CD4-positive, alpha-beta T cell treated with Interferon gamma for 1 hour (primary cell): ENCODE data around the gene WFIKKN1.

ENCODE experiments used
- DNase-seq: peaks from one replicate; pipeline ENCODE4 v3.0.0-alpha.2; 2020

The WFIKKN1 gene

GRCh38 chr16:630815-631405, at the start of gene WFIKKN1:
Gene WFIKKN1 (plus strand): TSS chr16:630985. CDS start chr16:631254, 269 bp downstream.
- DNase-seq: no peak

- DNase-seq: no peak
Measured at GRCh38 chr16:582218-582613, 48.6 kb upstream of the WFIKKN1 start.

- no peak for DNase-seq
Measured at GRCh38 chr16:582614-583331, 48.0 kb upstream of the WFIKKN1 start.

GRCh38 chr16:583470-583814, 47.3 kb upstream of the WFIKKN1 start:
- no peak for DNase-seq

GRCh38 chr16:583815-584591, 46.8 kb upstream of the WFIKKN1 start:
- no peak for DNase-seq

GRCh38 chr16:585351-585750, 45.4 kb upstream of the WFIKKN1 start:
- no peak for DNase-seq

- DNase-seq: no peak
Measured at GRCh38 chr16:586047-586644, 44.6 kb upstream of the WFIKKN1 start.

GRCh38 chr16:586645-587590, 43.9 kb upstream of the WFIKKN1 start:
- DNase-seq: no peak

- DNase-seq: peak; percentile 68
Measured at GRCh38 chr16:588639-588888, 42.2 kb upstream of the WFIKKN1 start.

GRCh38 chr16:588889-589657, 41.7 kb upstream of the WFIKKN1 start:
- peak; percentile 96 for DNase-seq

- peak; percentile 99 for DNase-seq
Measured at GRCh38 chr16:589658-590187, 41.1 kb upstream of the WFIKKN1 start, which contains the start of gene RAB40C. Gene RAB40C (plus strand): TSS chr16:590066. CDS start chr16:590292, 226 bp downstream.

GRCh38 chr16:590188-590814, 40.5 kb upstream of the WFIKKN1 start:
- DNase-seq: no peak

- no peak for DNase-seq
Measured at GRCh38 chr16:590815-591200, 40.0 kb upstream of the WFIKKN1 start.

- DNase-seq: no peak
Measured at GRCh38 chr16:591231-591630, 39.6 kb upstream of the WFIKKN1 start.

GRCh38 chr16:591892-592517, 38.8 kb upstream of the WFIKKN1 start:
- DNase-seq: no peak

GRCh38 chr16:592518-593306, 38.1 kb upstream of the WFIKKN1 start:
- DNase-seq: peak; percentile 25

GRCh38 chr16:593406-593805, 37.4 kb upstream of the WFIKKN1 start:
- no peak for DNase-seq

GRCh38 chr16:593807-594206, 37.0 kb upstream of the WFIKKN1 start:
- DNase-seq: no peak

- no peak for DNase-seq
Measured at GRCh38 chr16:595094-595528, 35.7 kb upstream of the WFIKKN1 start.
